Testis (tissue), 3 donors: Measurements from ENCODE around the gene RIPOR1. TPM values are rescaled to one million over a fixed set of nuclear protein-coding genes. Genes with fewer than 3 reads are reported as not detected.
A peak's percentile ranks its signal among the peaks of the same experiment; 100 is the strongest.

ENCODE experiments used
- DNase-seq: peaks from one replicate; pipeline ENCODE4 v3.0.0-alpha.2; 2019
- H3K27ac ChIP-seq, 2 donors: fragments of 200-600 bp; sonication (generic); one replicate each; pipeline ENCODE4 v1.5.1; 2019
- H3K27me3 ChIP-seq: fragments of 200-600 bp; sonication (generic); one replicate; pipeline ENCODE4 v1.5.1; 2019
- H3K36me3 ChIP-seq: fragments of 200-600 bp; sonication (generic); one replicate; pipeline ENCODE4 v1.5.1; 2017; ENCODE audit warnings: low read depth; ENCODE audit errors: missing control alignments
- H3K4me1 ChIP-seq: fragments of 200-600 bp; sonication (generic); one replicate; pipeline ENCODE4 v1.5.1; 2019
- H3K4me3 ChIP-seq, 2 donors: fragments of 200-600 bp; sonication (generic); one replicate each; pipeline ENCODE4 v1.5.1; 2017 to 2019
- H3K9me3 ChIP-seq: fragments of 200-600 bp; sonication (generic); one replicate; pipeline ENCODE4 v1.5.1; 2017
- CTCF ChIP-seq, 3 experiments: fragments of 450-650 bp in 2 of 3; fragments of 200-600 bp in 1 of 3; sonication (generic) in 1 of 3; IDR thresholded peaks; one replicate each; pipeline ENCODE4 v1.5.1; 2016 to 2019; ENCODE audit warnings: antibody characterized with exemption in 3 of 3, mild to moderate bottlenecking in 2 of 3, moderate library complexity in 1 of 3
- POLR2A ChIP-seq: fragments of 450-650 bp; IDR thresholded peaks from one replicate; pipeline ENCODE4 v1.6.1; 2017; ENCODE audit warnings: antibody characterized with exemption, mild to moderate bottlenecking, moderate library complexity
- WGBS, 2 donors: methylation state at CpG; one replicate each; pipeline ENCODE4 v1.1.5; 2018; 5-methylcytosine and 5-hydroxymethylcytosine counted together
- intact Hi-C: fragments of 100-400 bp; cut with DNase I; formaldehyde crosslinking; loops from one replicate; pipeline ENCODE4 v1.15.1; 2023; ENCODE audit warnings: low total_unique reads
- polyA plus RNA-seq: library from polyadenylated mRNA; stranded (reverse); fragments of 350-450 nt; fragmentation: Illumina TruSeq; extraction: RNeasy Lipid Tissue Mini Kit (QIAGEN cat#74804); gene quantifications from one replicate; pipeline ENCODE4 v1.2.3, GENCODE V29; 2014; ENCODE audit warnings: low read depth, low replicate concordance; ENCODE audit not compliant: insufficient read depth
- total RNA-seq, 2 donors: library from RNA; depleted of rRNA; stranded (reverse); fragments of >200 nt; gene quantifications; one replicate each; pipeline ENCODE4 v1.2.3, GENCODE V29; 2016

The RIPOR1 gene
- total and polyA plus RNA-seq, 3 donors from 2014 or later = 36.1 to 109 (median 79.4) TPM

- Histone ChIP-seq H3K4me1 (peaks cover 11% of the 10 kb centered on the region), H3K36me3 (no peaks in the 10 kb centered on the region), H3K4me3 (no peak overlapping the region), H3K27ac (no peak overlapping the region), H3K9me3 (no peaks in the 10 kb centered on the region), H3K27me3 (no peaks in the 10 kb centered on the region)
- no peak for TF ChIP-seq POLR2A
- no peak for TF ChIP-seq CTCF (IDR thresholded peaks at IDR 0.05)
- DNase-seq = no peak
- 74 to 76% methylated on average over 11 of the region's 11 CpGs for WGBS, 2 donors
- intact Hi-C loops = no loop called here
Observed at GRCh38 chr16:67525176-67525860, 3.3 kb upstream of the RIPOR1 start.

GRCh38 chr16:67526149-67526791 lies 2.4 kb upstream of the RIPOR1 start:
- H3K36me3 ChIP-seq = no peaks in the 10 kb centered on the region
- no peak for DNase-seq
- intact Hi-C loops = no loop called here
- no peak overlapping the region for H3K27ac ChIP-seq
- no peaks in the 10 kb centered on the region for H3K9me3 ChIP-seq
- no peak overlapping the region for H3K4me3 ChIP-seq
- 68 to 87% methylated on average over 3 of the region's 3 CpGs for WGBS, 2 donors
- peaks cover 20% of the 10 kb centered on the region for H3K4me1 ChIP-seq
- TF ChIP-seq POLR2A (no peak), CTCF (IDR thresholded peaks at IDR 0.05) (no peak)
- H3K27me3 ChIP-seq = no peaks in the 10 kb centered on the region

- DNase-seq = no peak
- H3K4me3 ChIP-seq = peak overlapping the region; percentile 70 to 96
- no peaks in the 10 kb centered on the region for H3K9me3 ChIP-seq
- H3K36me3 ChIP-seq = no peaks in the 10 kb centered on the region
- intact Hi-C loops = no loop called here
- H3K4me1 ChIP-seq = peaks cover 31% of the 10 kb centered on the region
- H3K27ac ChIP-seq = peak overlapping the region; percentile 87 to 91
- TF ChIP-seq POLR2A (no peak), CTCF (IDR thresholded peaks at IDR 0.05) (no peak)
- 0% methylated on average over 58 of the region's 65 CpGs; no CpG with 5 or more reads in 1 of the 2 donors for WGBS, 2 donors
- no peaks in the 10 kb centered on the region for H3K27me3 ChIP-seq
Observed at GRCh38 chr16:67528870-67529581, 397 bp downstream of the RIPOR1 start.

GRCh38 chr16:67529582-67530012 lies 968 bp downstream of the RIPOR1 start:
- TF ChIP-seq POLR2A (no peak), CTCF (IDR thresholded peaks at IDR 0.05) (no peak)
- no peak for DNase-seq

More at GRCh38 chr16:67529582-67530012, 968 bp downstream of the RIPOR1 start:
- no peaks in the 10 kb centered on the region for H3K9me3 ChIP-seq
- H3K27me3 ChIP-seq = no peaks in the 10 kb centered on the region
- H3K4me3 ChIP-seq = peak overlapping the region; percentile 70 to 96
- H3K4me1 ChIP-seq = peaks cover 37% of the 10 kb centered on the region
- intact Hi-C loops = no loop called here
- H3K27ac ChIP-seq = peak overlapping the region; percentile 87 to 91
- 0 to 1% methylated on average over 4 to 16 of the region's 16 CpGs for WGBS, 2 donors
- H3K36me3 ChIP-seq = no peaks in the 10 kb centered on the region
